GM06990 (cell line): ENCODE measurements around the gene IFI30.

Source experiments
- DNase-seq: peaks from one replicate; pipeline ENCODE4 v3.0.0-alpha.2; 2011; ENCODE audit not compliant: insufficient read length; ENCODE audit errors: extremely low read depth
- H3K27me3 ChIP-seq: replicated peaks from 2 replicates; pipeline ENCODE4 v1.6.0; 2011; ENCODE audit warnings: low read length; ENCODE audit not compliant: control insufficient read depth, insufficient read depth
- H3K36me3 ChIP-seq: 2 replicates; pipeline ENCODE4 v1.5.1; 2011; ENCODE audit warnings: low read length; ENCODE audit not compliant: control insufficient read depth, insufficient read depth
- H3K4me3 ChIP-seq: replicated peaks from 2 replicates; pipeline ENCODE4 v1.5.1; 2011; ENCODE audit warnings: low read depth, mild to moderate bottlenecking, control low read depth, low read length
- TF ChIP-seq, protein P1 (sequence below): IDR thresholded peaks from 2 replicates; pipeline ENCODE4 v1.5.1; 2011; ENCODE audit warnings: low read length, control low read depth, mild to moderate bottlenecking, inconsistent platforms; ENCODE audit not compliant: insufficient read depth, poor library complexity, severe bottlenecking

IFI30 gene

DNA sequence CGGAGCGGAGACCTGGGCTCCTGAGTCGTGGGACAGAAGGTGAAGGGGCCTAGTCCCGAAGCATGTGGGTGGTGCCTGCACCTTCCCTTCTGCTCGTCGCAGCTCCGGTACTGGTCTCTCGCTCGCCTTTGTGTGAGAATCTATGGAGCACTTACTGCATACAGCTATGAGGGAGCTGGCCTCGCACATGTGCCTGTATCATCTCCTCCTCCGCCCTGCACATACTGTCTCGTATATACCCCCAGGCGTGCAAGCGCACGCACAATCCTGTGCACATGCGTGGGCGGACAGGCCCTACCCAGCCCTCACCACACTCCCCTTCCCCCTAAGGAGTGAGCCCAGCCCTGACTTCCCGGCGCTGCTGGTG lies 12.0 kb upstream of the IFI30 start:
- TF ChIP-seq, protein P1, sequence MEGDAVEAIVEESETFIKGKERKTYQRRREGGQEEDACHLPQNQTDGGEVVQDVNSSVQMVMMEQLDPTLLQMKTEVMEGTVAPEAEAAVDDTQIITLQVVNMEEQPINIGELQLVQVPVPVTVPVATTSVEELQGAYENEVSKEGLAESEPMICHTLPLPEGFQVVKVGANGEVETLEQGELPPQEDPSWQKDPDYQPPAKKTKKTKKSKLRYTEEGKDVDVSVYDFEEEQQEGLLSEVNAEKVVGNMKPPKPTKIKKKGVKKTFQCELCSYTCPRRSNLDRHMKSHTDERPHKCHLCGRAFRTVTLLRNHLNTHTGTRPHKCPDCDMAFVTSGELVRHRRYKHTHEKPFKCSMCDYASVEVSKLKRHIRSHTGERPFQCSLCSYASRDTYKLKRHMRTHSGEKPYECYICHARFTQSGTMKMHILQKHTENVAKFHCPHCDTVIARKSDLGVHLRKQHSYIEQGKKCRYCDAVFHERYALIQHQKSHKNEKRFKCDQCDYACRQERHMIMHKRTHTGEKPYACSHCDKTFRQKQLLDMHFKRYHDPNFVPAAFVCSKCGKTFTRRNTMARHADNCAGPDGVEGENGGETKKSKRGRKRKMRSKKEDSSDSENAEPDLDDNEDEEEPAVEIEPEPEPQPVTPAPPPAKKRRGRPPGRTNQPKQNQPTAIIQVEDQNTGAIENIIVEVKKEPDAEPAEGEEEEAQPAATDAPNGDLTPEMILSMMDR, result no peak
- no peak overlapping the region for H3K4me3 ChIP-seq
- H3K27me3 ChIP-seq, result no peaks in the 10 kb centered on the region
- DNase-seq, result no peak
- peaks cover 18% of the 10 kb centered on the region for H3K36me3 ChIP-seq

DNA sequence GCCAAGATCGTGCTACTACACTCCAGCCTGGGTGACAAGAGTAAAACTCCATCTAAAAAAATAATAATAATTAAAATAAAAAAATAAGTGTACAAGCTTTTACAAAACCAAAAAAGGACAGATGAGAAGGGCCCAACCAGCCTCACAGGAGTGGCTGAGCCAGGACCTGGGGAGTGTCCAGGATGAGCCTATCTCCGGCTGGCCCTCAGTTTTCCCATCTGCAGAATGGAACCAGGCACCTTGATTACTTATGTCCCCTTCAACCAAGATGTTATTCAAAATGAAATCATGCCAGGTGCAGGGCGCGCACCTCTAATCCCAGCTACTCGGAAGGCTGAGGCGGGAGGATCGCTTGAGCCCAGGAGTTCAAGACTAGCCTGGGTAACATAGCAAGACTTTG lies 9.5 kb upstream of the IFI30 start:
- no peak for DNase-seq
- TF ChIP-seq, protein P1, result no peak
- H3K36me3 ChIP-seq, result peaks cover 17% of the 10 kb centered on the region

GRCh38 chr19:18165794-18166544 lies 7.6 kb upstream of the IFI30 start:
- H3K36me3 ChIP-seq, result peaks cover 17% of the 10 kb centered on the region
- TF ChIP-seq, protein P1, result no peak
- no peak for DNase-seq

More for the DNA sequence above, 9.5 kb upstream of the IFI30 start:
- no peaks in the 10 kb centered on the region for H3K27me3 ChIP-seq
- no peak overlapping the region for H3K4me3 ChIP-seq

GRCh38 chr19:18167011-18167410 lies 6.6 kb upstream of the IFI30 start:
- Histone ChIP-seq H3K36me3 (peaks cover 15% of the 10 kb centered on the region), H3K4me3 (no peak overlapping the region), H3K27me3 (no peaks in the 10 kb centered on the region)
- TF ChIP-seq, protein P1, result no peak
- DNase-seq, result no peak

More at GRCh38 chr19:18165794-18166544, 7.6 kb upstream of the IFI30 start:
- Histone ChIP-seq H3K27me3 (no peaks in the 10 kb centered on the region), H3K4me3 (no peak overlapping the region)

GRCh38 chr19:18167975-18168645 lies 5.5 kb upstream of the IFI30 start:
- Histone ChIP-seq H3K36me3 (peaks cover 7% of the 10 kb centered on the region), H3K4me3 (no peak overlapping the region), H3K27me3 (no peaks in the 10 kb centered on the region)
- no peak for DNase-seq
- TF ChIP-seq, protein P1, result peak; percentile 87
